ENCODE results near the gene DPP10.

GRCh38 chr2:114610677-114611076 is 168.2 kb downstream of the DPP10 start:
- TF ChIP-seq POLR2AphosphoS5 (IDR thresholded peaks at IDR 0.05; ENCODE audit: low read depth, low read length) (no peak), POLR2A (IDR thresholded peaks at IDR 0.05; ENCODE audit: low read depth, low read length) (no peak)
